ENCODE measurements around the gene RET. TPM values are rescaled to one million over a fixed set of nuclear protein-coding genes. Genes with fewer than 3 reads are reported as not detected.

The RET gene
- total RNA-seq, 1 experiment from 2014 or later, result not detected

DNA sequence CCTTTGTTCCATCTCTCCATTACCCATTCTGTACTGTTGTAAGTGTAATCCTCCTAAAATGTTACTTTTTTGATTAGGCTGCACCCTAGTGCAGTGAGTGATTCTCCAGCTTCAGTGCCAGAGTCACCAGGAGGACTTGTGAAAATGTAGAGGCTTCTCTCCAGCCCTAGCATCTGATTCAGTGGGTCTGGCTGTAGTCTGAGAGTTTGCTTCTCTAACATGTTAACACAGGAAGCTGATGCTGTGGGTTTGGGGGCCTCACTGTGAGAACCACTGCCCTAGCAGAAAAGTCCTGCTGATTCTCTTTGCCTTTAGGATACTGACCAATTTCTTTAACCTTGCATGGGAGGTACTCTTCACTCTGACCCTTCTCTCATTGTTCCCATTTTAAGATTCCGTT lies 85.7 kb downstream of the RET start:
- ChIA-PET POLR2A (interaction anchor here (0.5 to 1.3 kb wide), 2 partner anchors 24 to 712 kb away, joined by 3 read pairs; partner anchors contain the start of gene CSGALNACT2), CTCF (interaction anchor here (0.9 to 3.1 kb wide), 2 partner anchors 8 to 12 kb away, joined by 4 to 21 read pairs; no protein-coding TSS in a partner anchor)
- intact Hi-C loops (cut with micrococcal nuclease), result no loop called here
- no peak overlapping the region for H3K4me3 Mint-ChIP-seq (ENCODE audit: unreplicated experiment)
- no peak for DNase-seq (ENCODE audit: unreplicated experiment)
- no TSS peak for BruUV-seq (replicated peaks)
- H3K4me1 Mint-ChIP-seq (ENCODE audit: insufficient read depth, unreplicated experiment), result peaks cover 14% of the 10 kb centered on the region
- peaks cover 13% of the 10 kb centered on the region for H3K36me3 Mint-ChIP-seq (ENCODE audit: insufficient read depth, unreplicated experiment)
- no peak overlapping the region for H3K27ac Mint-ChIP-seq (ENCODE audit: low read depth, unreplicated experiment)
- H3K9me3 Mint-ChIP-seq (ENCODE audit: unreplicated experiment), result no peaks in the 10 kb centered on the region
- H3K27me3 Mint-ChIP-seq (ENCODE audit: insufficient read depth, unreplicated experiment), result no peaks in the 10 kb centered on the region
- TF ChIP-seq, protein P1, sequence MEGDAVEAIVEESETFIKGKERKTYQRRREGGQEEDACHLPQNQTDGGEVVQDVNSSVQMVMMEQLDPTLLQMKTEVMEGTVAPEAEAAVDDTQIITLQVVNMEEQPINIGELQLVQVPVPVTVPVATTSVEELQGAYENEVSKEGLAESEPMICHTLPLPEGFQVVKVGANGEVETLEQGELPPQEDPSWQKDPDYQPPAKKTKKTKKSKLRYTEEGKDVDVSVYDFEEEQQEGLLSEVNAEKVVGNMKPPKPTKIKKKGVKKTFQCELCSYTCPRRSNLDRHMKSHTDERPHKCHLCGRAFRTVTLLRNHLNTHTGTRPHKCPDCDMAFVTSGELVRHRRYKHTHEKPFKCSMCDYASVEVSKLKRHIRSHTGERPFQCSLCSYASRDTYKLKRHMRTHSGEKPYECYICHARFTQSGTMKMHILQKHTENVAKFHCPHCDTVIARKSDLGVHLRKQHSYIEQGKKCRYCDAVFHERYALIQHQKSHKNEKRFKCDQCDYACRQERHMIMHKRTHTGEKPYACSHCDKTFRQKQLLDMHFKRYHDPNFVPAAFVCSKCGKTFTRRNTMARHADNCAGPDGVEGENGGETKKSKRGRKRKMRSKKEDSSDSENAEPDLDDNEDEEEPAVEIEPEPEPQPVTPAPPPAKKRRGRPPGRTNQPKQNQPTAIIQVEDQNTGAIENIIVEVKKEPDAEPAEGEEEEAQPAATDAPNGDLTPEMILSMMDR (IDR thresholded peaks at IDR 0.05; ENCODE audit: unreplicated experiment), result no peak

DNA sequence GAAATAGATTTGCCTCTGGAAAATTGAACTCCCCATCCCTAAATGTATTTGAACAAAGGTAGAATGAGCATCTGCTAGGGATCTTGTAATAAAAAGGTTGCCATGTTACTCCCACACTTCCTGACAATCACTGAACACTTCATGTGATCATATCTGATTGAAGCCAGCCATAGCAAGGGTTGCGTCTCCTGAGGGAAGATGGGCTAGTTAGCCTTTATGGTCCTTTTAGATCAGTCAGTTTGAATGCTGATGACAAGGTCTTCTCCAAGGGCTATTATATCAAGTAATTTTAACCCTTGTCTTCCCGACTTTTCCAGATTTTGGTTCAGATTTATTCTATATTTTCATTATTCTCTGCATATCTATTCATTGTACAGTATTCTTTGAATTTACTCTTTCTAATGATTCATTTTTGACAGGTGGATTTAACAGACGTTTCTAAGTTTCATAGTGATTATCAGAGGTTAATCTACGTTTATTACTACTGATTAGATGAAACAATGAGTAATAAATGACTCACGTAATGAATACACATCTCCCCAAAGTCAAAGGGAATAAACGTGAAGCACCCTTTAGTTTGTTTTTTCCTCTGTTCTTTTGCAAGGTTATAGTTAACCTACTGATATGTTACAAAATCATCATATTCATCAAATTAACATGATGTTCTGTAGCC lies 89.5 kb downstream of the RET start:
- POLR2A ChIA-PET, result no interaction called here
- TF ChIP-seq, protein P1 (IDR thresholded peaks at IDR 0.05; ENCODE audit: unreplicated experiment), result no peak
- intact Hi-C loops (cut with micrococcal nuclease), result no loop called here
- DNase-seq (ENCODE audit: unreplicated experiment), result no peak
- CTCF ChIA-PET, result no interaction called here
- Mint-ChIP-seq H3K4me3 (ENCODE audit: unreplicated experiment) (no peak overlapping the region), H3K4me1 (ENCODE audit: insufficient read depth, unreplicated experiment) (peaks cover 11% of the 10 kb centered on the region), H3K27ac (ENCODE audit: low read depth, unreplicated experiment) (no peak overlapping the region), H3K36me3 (ENCODE audit: insufficient read depth, unreplicated experiment) (peaks cover 30% of the 10 kb centered on the region), H3K9me3 (ENCODE audit: unreplicated experiment) (no peaks in the 10 kb centered on the region), H3K27me3 (ENCODE audit: insufficient read depth, unreplicated experiment) (no peaks in the 10 kb centered on the region)
- no TSS peak for BruUV-seq (replicated peaks)

DNA sequence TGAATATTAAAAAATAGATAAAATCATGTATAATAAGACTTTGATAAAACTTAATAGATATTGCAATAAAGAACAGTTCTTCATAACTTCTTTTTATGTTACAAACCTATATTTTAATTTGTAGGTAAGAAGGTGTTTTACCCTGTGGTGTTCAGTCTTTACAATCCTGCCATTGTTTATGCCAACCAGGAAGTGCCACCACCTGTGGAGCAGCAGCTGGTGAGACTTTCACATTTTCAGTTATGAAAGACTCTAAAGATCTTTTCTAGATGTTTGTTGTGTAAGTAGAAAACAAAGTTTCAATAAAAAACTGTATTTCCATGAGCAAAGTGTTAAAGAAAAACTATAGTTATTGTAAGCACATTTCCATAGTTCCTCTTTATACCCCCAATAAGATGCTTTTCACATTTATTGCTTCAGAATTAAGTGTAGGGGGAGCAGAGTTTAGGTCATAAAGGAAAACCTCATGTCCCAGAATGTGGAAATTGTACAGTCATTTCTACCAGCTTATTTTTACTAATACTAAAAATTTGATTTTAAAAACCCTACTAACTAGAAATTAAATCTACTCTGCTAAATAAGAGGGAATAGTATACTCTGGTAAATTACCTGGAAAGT lies 90.1 kb downstream of the RET start:
- TF ChIP-seq, protein P1 (IDR thresholded peaks at IDR 0.05; ENCODE audit: unreplicated experiment), result no peak
- CTCF ChIA-PET, result no interaction called here
- Mint-ChIP-seq H3K9me3 (ENCODE audit: unreplicated experiment) (no peaks in the 10 kb centered on the region), H3K36me3 (ENCODE audit: insufficient read depth, unreplicated experiment) (peaks cover 30% of the 10 kb centered on the region), H3K4me1 (ENCODE audit: insufficient read depth, unreplicated experiment) (peaks cover 11% of the 10 kb centered on the region), H3K4me3 (ENCODE audit: unreplicated experiment) (no peak overlapping the region), H3K27ac (ENCODE audit: low read depth, unreplicated experiment) (no peak overlapping the region), H3K27me3 (ENCODE audit: insufficient read depth, unreplicated experiment) (no peaks in the 10 kb centered on the region)
- no peak for DNase-seq (ENCODE audit: unreplicated experiment)
- intact Hi-C loops (cut with micrococcal nuclease), result no loop called here
- no TSS peak for BruUV-seq (replicated peaks)
- POLR2A ChIA-PET, result no interaction called here

DNA sequence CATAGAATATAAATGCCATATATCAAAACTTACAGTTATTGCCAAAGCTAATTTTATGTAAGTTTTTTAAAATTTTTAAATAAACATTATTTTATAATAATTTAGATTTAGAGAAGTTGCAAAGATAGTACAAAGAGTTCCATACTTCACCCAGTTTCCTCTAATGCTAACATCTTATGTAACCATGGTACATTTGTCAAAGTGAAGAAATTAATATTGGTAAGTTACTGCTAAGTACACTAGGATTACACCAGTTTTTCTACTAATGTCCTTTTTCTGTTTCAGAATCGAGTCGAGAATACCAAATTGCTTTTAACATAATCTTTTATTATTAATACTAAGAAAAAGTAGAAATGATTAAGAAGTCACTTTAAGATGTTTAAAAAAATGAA lies 90.6 kb downstream of the RET start:
- H3K36me3 Mint-ChIP-seq (ENCODE audit: insufficient read depth, unreplicated experiment), result peaks cover 30% of the 10 kb centered on the region

More for the DNA sequence above, 90.6 kb downstream of the RET start:
- no peak overlapping the region for H3K4me3 Mint-ChIP-seq (ENCODE audit: unreplicated experiment)
- intact Hi-C loops (cut with micrococcal nuclease), result no loop called here
- no peak for DNase-seq (ENCODE audit: unreplicated experiment)
- ChIA-PET POLR2A (no interaction called here), CTCF (no interaction called here)
- H3K27me3 Mint-ChIP-seq (ENCODE audit: insufficient read depth, unreplicated experiment), result no peaks in the 10 kb centered on the region
- TF ChIP-seq, protein P1 (IDR thresholded peaks at IDR 0.05; ENCODE audit: unreplicated experiment), result no peak
- no peaks in the 10 kb centered on the region for H3K9me3 Mint-ChIP-seq (ENCODE audit: unreplicated experiment)
- H3K4me1 Mint-ChIP-seq (ENCODE audit: insufficient read depth, unreplicated experiment), result peaks cover 11% of the 10 kb centered on the region
- no TSS peak for BruUV-seq (replicated peaks)
- H3K27ac Mint-ChIP-seq (ENCODE audit: low read depth, unreplicated experiment), result no peak overlapping the region
